ENCODE results near the gene KIAA0753. TPM values are rescaled to one million over a fixed set of nuclear protein-coding genes. Genes with fewer than 3 reads are reported as not detected.

KIAA0753 gene
- total RNA-seq, 1 experiment from 2014 or later, result 18.3 TPM

GRCh38 chr17:6583411-6583810 lies 57.1 kb downstream of the KIAA0753 start:
- ATAC-seq (no peak), DNase-seq (ENCODE audit: low read depth, low spot score) (no peak)
- no peaks in the 10 kb centered on the region for H3K9me3 ChIP-seq (ENCODE audit: control insufficient read depth in 1 of 2, insufficient read depth in 1 of 2, low read depth in 1 of 2, low read length in 2 of 2)
- CTCF ChIA-PET, result no interaction called here
- peaks cover 12 to 37% of the 10 kb centered on the region in 2 experiments for H3K36me3 ChIP-seq (ENCODE audit: control insufficient read depth in 1 of 2, insufficient read depth in 2 of 2, low read length in 2 of 2)
- H3K4me3 ChIP-seq (replicated peaks in 1 of 2; ENCODE audit: low read depth in 1 of 2, low read length in 2 of 2), result no peak overlapping the region
- intact Hi-C loops (cut with micrococcal nuclease), result no loop called here
- H3K9ac ChIP-seq (ENCODE audit: low read length), result no peak overlapping the region
- TF ChIP-seq SP1 (IDR thresholded peaks at IDR 0.05; ENCODE audit: low read depth) (no peak), FOSL1 (IDR thresholded peaks at IDR 0.05; ENCODE audit: low read depth) (no peak), ATF3 (IDR thresholded peaks at IDR 0.05) (no peak), REST (IDR thresholded peaks at IDR 0.05; ENCODE audit: low read depth) (no peak), TCF7L2 (IDR thresholded peaks at IDR 0.05; ENCODE audit: borderline replicate concordance, extremely low read depth, insufficient read depth, insufficient read length) (no peak), CTCF (IDR thresholded peaks at IDR 0.05 in 2 of 3, conservative IDR thresholded peaks at IDR 0.05 in 1 of 3; ENCODE audit: borderline replicate concordance in 1 of 3, insufficient read depth in 1 of 3, low read depth in 2 of 3, low read length in 2 of 3) (no peak), YY1 (IDR thresholded peaks at IDR 0.05; ENCODE audit: extremely low read depth, insufficient replicate concordance, low read depth, low read length) (no peak), ELF1 (IDR thresholded peaks at IDR 0.05; ENCODE audit: borderline replicate concordance, low read depth) (no peak), RAD21 (IDR thresholded peaks at IDR 0.05; ENCODE audit: low read depth) (no peak), SRF (IDR thresholded peaks at IDR 0.05; ENCODE audit: low read depth) (no peak), EZH2phosphoT487 (IDR thresholded peaks at IDR 0.05; ENCODE audit: borderline replicate concordance) (no peak), SIN3A (IDR thresholded peaks at IDR 0.05; ENCODE audit: low read depth) (no peak), EZH2 (IDR thresholded peaks at IDR 0.05) (no peak)
- RAD21 ChIA-PET (ENCODE audit: low non-redundant PET in 1 of 2, low total read pairs in 2 of 2, uncharacterized antibody in 2 of 2, unreplicated experiment in 2 of 2), result no interaction called here
- no peak overlapping the region for H2AFZ ChIP-seq (ENCODE audit: low read depth, low read length, poor library complexity, severe bottlenecking)
- no peaks in the 10 kb centered on the region for H3K79me2 ChIP-seq (ENCODE audit: insufficient read depth, low read length)
- POLR2A ChIA-PET, result no interaction called here
- peaks cover 0 to under 1% of the 10 kb centered on the region in 2 experiments; a peak in 2 of 4 replicates for H3K4me1 ChIP-seq (ENCODE audit: control insufficient read depth in 1 of 2, insufficient read depth in 2 of 2, low read length in 2 of 2)
- no TSS peak for BruUV-seq (replicated peaks)
- H3K4me2 ChIP-seq (ENCODE audit: low read length), result no peak overlapping the region
- H3K27me3 ChIP-seq (ENCODE audit: insufficient read depth, low read length), result no peaks in the 10 kb centered on the region
- no peaks in the 10 kb centered on the region for H4K20me1 ChIP-seq (ENCODE audit: insufficient read depth)
- H3K9me2 ChIP-seq (ENCODE audit: insufficient read depth), result no peaks in the 10 kb centered on the region
- no peak overlapping the region for H3K27ac ChIP-seq (ENCODE audit: low read depth, low read length)
